K562 (cell line): ENCODE results near the gene SNX1. TPM values are rescaled to one million over a fixed set of nuclear protein-coding genes. Genes with fewer than 3 reads are reported as not detected.

Source experiments
- ATAC-seq: fragments of 200-7000 bp; cut with Tn5 transposase; 3 replicates; pipeline ENCODE4 v1.9.1; 2020; ENCODE audit warnings: moderate library complexity
- BruUV-seq: library from RNA; stranded (reverse); fragments of 400-500 nt; replicated peaks from 2 replicates; lab custom pipeline; 2021; lab: Mats Ljungman, UMichigan
- CTCF ChIA-PET: fragments of 300-600 bp; formaldehyde crosslinking; extraction: SDS; loops from one replicate; lab custom pipeline; 2021; ENCODE audit warnings: low intra/inter-chr PET ratio; lab: Yijun Ruan, JAX
- POLR2A ChIA-PET: fragments of 300-600, 350-650 bp; sonication (Branson Sonifier 250); formaldehyde crosslinking; extraction: SDS; loops from one replicate; lab custom pipeline; 2021; ENCODE audit warnings: antibody characterized with exemption, inconsistent platforms; lab: Yijun Ruan, JAX
- DNase-seq, 4 experiments: peaks; one replicate each; pipeline versions ENCODE4 v3.0.0 to v3.0.0-alpha.2; 2011 to 2018; ENCODE audit warnings: low spot score in 3 of 4, mixed read lengths in 3 of 4; ENCODE audit errors: extremely low read depth in 1 of 4
- FAIRE-seq: peaks from 2 replicates; lab custom pipeline; 2011; peaks lifted over from hg19 to GRCh38; lab: Jason Lieb, UNC
- H2AFZ ChIP-seq: 2 replicates; pipeline ENCODE4 v1.6.0; 2011; ENCODE audit warnings: low read depth, low read length, control low read depth, inconsistent platforms
- H3K27ac ChIP-seq: fragments of 200-600 bp; 3 replicates; pipeline ENCODE4 v1.8.0; 2011; ENCODE audit warnings: low read depth, mild to moderate bottlenecking, control low read depth, inconsistent platforms, low read length, moderate library complexity, mixed read lengths; ENCODE audit errors: extremely low read depth
- H3K27me3 ChIP-seq, 2 experiments: fragments of 300-600 bp in 1 of 2; 2 replicates in 1 of 2; 3 replicates in 1 of 2; pipeline versions ENCODE4 v1.6.0 to v1.8.0; 2011; ENCODE audit warnings: inconsistent platforms in 2 of 2, low read length in 2 of 2, mild to moderate bottlenecking in 1 of 2, mixed read lengths in 1 of 2, moderate library complexity in 1 of 2; ENCODE audit not compliant: control insufficient read depth in 2 of 2, insufficient read depth in 2 of 2
- H3K36me3 ChIP-seq: fragments of 300-600 bp; 3 replicates; pipeline ENCODE4 v1.8.0; 2011; ENCODE audit warnings: mild to moderate bottlenecking, low read length, inconsistent platforms; ENCODE audit not compliant: control insufficient read depth, insufficient read depth
- H3K4me1 ChIP-seq, 2 experiments: fragments of 200-600 bp in 1 of 2; replicated peaks in 1 of 2; 2 replicates in 1 of 2; 3 replicates in 1 of 2; pipeline versions ENCODE4 v1.5.1 to v1.8.0; 2011; ENCODE audit warnings: inconsistent platforms in 2 of 2, low read length in 2 of 2, mild to moderate bottlenecking in 1 of 2, mixed read lengths in 1 of 2, moderate library complexity in 1 of 2; ENCODE audit not compliant: control insufficient read depth in 2 of 2, insufficient read depth in 2 of 2
- H3K4me2 ChIP-seq: 2 replicates; pipeline ENCODE4 v1.6.1; 2011; ENCODE audit warnings: low read length, control low read depth, inconsistent platforms, mixed read lengths; ENCODE audit not compliant: insufficient read depth
- H3K4me3 ChIP-seq: fragments of 200-600 bp; sonication (generic), shearing (Covaris generic); 2 replicates; pipeline ENCODE4 v1.5.1; 2016; ENCODE audit warnings: control low read depth, inconsistent platforms
- H3K79me2 ChIP-seq: fragments of 200-600 bp; 3 replicates; pipeline ENCODE4 v1.8.0; 2011; ENCODE audit warnings: low read length, inconsistent platforms; ENCODE audit not compliant: control insufficient read depth, insufficient read depth
- H3K9ac ChIP-seq, 2 experiments: 2 replicates each; pipeline versions ENCODE4 v1.6.0 to v1.6.1; 2011; ENCODE audit warnings: low read depth in 2 of 2, low read length in 2 of 2, control low read depth in 1 of 2, inconsistent platforms in 1 of 2, mild to moderate bottlenecking in 1 of 2, mixed read lengths in 1 of 2; ENCODE audit not compliant: insufficient read depth in 1 of 2
- H3K9me1 ChIP-seq: one replicate; pipeline ENCODE4 v1.6.0; 2011; ENCODE audit warnings: inconsistent platforms, mild to moderate bottlenecking, low read length, moderate library complexity; ENCODE audit not compliant: control insufficient read depth, insufficient read depth
- H3K9me3 ChIP-seq: replicated peaks from 2 replicates; pipeline ENCODE4 v1.5.1; 2011; ENCODE audit warnings: low read depth, low read length, inconsistent platforms; ENCODE audit not compliant: control insufficient read depth, insufficient read depth
- H4K20me1 ChIP-seq: replicated peaks from 2 replicates; pipeline ENCODE4 v1.6.1; 2011; ENCODE audit warnings: low read length, inconsistent platforms, mixed read lengths; ENCODE audit not compliant: control insufficient read depth, insufficient read depth
- CREM ChIP-seq: IDR thresholded peaks from 2 replicates; pipeline ENCODE4 v1.6.1; 2014; ENCODE audit warnings: antibody characterized with exemption, low read depth
- MYNN ChIP-seq, 2 experiments: sonication (generic); formaldehyde crosslinking in 1 of 2; IDR thresholded peaks; 2 replicates each; pipeline versions ENCODE4 v1.5.0 to v1.6.1; 2016 to 2020; ENCODE audit warnings: antibody characterized with exemption in 1 of 2, missing genetic modification reagents in 1 of 2
- POLR2G ChIP-seq: fragments of 200-400 bp; formaldehyde crosslinking; IDR thresholded peaks from 2 replicates; pipeline ENCODE4 v1.6.1; 2017; ENCODE audit warnings: low read depth, mild to moderate bottlenecking, antibody characterized with exemption, low read length, moderate library complexity
- RBFOX2 ChIP-seq: fragments of 200-400 bp; formaldehyde crosslinking; IDR thresholded peaks from 2 replicates; pipeline ENCODE4 v1.6.1; 2017; ENCODE audit warnings: low read depth, mild to moderate bottlenecking, low read length, moderate library complexity
- SIN3B ChIP-seq: fragments of 450-650 bp; IDR thresholded peaks from 2 replicates; pipeline ENCODE4 v1.6.1; 2017; ENCODE audit warnings: low read depth, mild to moderate bottlenecking, moderate library complexity
- WGBS: fragments of 100-300 bp; shearing (Covaris generic); methylation state at CpG from one replicate; pipeline ENCODE4 v1.1.6; 2016; ENCODE audit warnings: low coverage, mixed read lengths; ENCODE audit not compliant: insufficient coverage; ENCODE audit errors: missing lambda C conversion rate; 5-methylcytosine and 5-hydroxymethylcytosine counted together
- in situ Hi-C: fragments of 300-500 bp; cut with MboI; formaldehyde crosslinking; loops from 4 replicates; pipeline ENCODE4 v1.15.0; 2018; ENCODE audit warnings: inconsistent platforms, mixed read lengths
- intact Hi-C: fragments of 100-400 bp; cut with micrococcal nuclease; formaldehyde crosslinking; loops from 2 replicates; pipeline ENCODE4 v1.14.2; 2022
- polyA plus RNA-seq, 8 experiments: library from polyadenylated mRNA; depleted of rRNA in 4 of 8; stranded (reverse) in 5 of 8; unstranded in 3 of 8; fragments of >200 nt; fragmentation: Nextera tagmentation in 2 of 8; fragmentation: Illumina TruSeq in 1 of 8; extraction: Ambion mirVana in 2 of 8; extraction: Trizol in 1 of 8; gene quantifications; 2 replicates each; pipeline versions ENCODE4 v1.2.1 to v1.2.3, GENCODE V29; 2011 to 2014; ENCODE audit warnings: inconsistent platforms in 1 of 8, missing spikeins in 1 of 8
- total RNA-seq, 7 experiments: library from RNA; depleted of rRNA in 6 of 7; stranded (reverse); fragments of >200 nt in 6 of 7; fragmentation: Illumina TruSeq in 2 of 7; extraction: Trizol in 2 of 7; gene quantifications; 2 replicates each; pipeline versions ENCODE4 v1.2.1 to v1.2.3, GENCODE V29; 2011 to 2021; ENCODE audit warnings: low replicate concordance in 1 of 7
- TF ChIP-seq, protein P1 (sequence below), 3 experiments: fragments of 200-800 bp in 1 of 3; fragments of 250-450 bp in 1 of 3; fragments of 450-650 bp in 1 of 3; sonication (Bioruptor Pico) in 1 of 3; sonication (Bioruptor generic) in 1 of 3; formaldehyde crosslinking in 1 of 3; IDR thresholded peaks; 2 replicates each; pipeline versions ENCODE4 v1.6.1 to v1.8.0; 2016 to 2022; ENCODE audit warnings: mild to moderate bottlenecking in 2 of 3, missing genetic modification characterization in 2 of 3, missing compliant biosample characterization in 1 of 3, moderate library complexity in 1 of 3
- TF ChIP-seq, protein P2 (sequence below): fragments of 450-650 bp; IDR thresholded peaks from 2 replicates; pipeline ENCODE4 v1.6.1; 2017; ENCODE audit warnings: mild to moderate bottlenecking, moderate library complexity

The SNX1 gene
- total and polyA plus RNA-seq, 9 of the 15 experiments (the other 6 are each of a cell fraction or from before 2014, with no cell fraction given) = 11.0 to 105 (median 59.9) TPM

DNA sequence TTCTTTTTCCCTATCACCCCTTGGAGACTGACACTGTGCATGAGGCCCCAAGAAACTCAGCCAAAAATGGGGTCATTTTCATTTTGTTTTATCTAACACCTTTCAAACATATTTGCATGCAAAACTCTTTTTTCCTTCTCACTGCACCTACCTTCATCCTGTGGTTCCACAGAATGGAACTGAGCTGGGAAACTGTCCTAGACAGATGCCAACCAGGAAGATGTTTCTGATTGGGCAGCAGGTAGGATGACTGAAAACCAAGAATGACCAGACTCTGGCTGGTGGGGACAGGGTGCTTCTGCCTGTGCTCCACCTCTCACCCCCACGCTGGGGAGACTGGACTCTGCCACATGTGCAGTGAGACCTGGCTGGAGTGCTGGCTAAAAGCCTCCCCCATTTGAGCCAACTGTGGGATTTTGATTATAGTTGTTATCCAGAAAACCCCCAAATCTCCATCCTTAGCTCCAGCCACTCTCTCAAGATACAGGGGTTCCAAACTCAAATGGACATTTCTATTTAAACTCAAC lies 61.9 kb downstream of the SNX1 start:
- ATAC-seq (no peak), DNase-seq (no peak), FAIRE-seq (no peak)
- no TSS peak for BruUV-seq
- H3K9ac ChIP-seq = no peak overlapping the region
- H3K4me3 ChIP-seq = no peak overlapping the region
- H3K79me2 ChIP-seq = peaks cover 43% of the 10 kb centered on the region
- H2AFZ ChIP-seq = no peak overlapping the region
- peak; percentile 21; the same call in 1 of the 2 replicates for TF ChIP-seq RBFOX2
- TF ChIP-seq CREM = no peak
- no peak overlapping the region for H3K27ac ChIP-seq
- no peak overlapping the region for H3K4me2 ChIP-seq
- H3K9me1 ChIP-seq = no peaks in the 10 kb centered on the region
- H3K4me1 ChIP-seq = peaks cover 9 to 30% of the 10 kb centered on the region in 2 experiments; a peak in 4 of 5 replicates
- H3K27me3 ChIP-seq = no peaks in the 10 kb centered on the region
- WGBS = 71% methylated on average over 1 of the region's 1 CpG
- CTCF ChIA-PET = no interaction called here
- peaks cover 75% of the 10 kb centered on the region for H3K36me3 ChIP-seq
- in situ Hi-C loops (no loop called here), intact Hi-C loops (loop anchor here (10.0 kb wide), 1 partner anchor 543 kb away; no protein-coding TSS in a partner anchor)
- H3K9me3 ChIP-seq = no peaks in the 10 kb centered on the region
- POLR2A ChIA-PET = interaction anchor here (1.1 to 1.2 kb wide), 2 partner anchors 10 to 570 kb away, joined by 3 read pairs; no protein-coding TSS in a partner anchor
- H4K20me1 ChIP-seq = no peaks in the 10 kb centered on the region; the same call in 1 of the 2 replicates

DNA sequence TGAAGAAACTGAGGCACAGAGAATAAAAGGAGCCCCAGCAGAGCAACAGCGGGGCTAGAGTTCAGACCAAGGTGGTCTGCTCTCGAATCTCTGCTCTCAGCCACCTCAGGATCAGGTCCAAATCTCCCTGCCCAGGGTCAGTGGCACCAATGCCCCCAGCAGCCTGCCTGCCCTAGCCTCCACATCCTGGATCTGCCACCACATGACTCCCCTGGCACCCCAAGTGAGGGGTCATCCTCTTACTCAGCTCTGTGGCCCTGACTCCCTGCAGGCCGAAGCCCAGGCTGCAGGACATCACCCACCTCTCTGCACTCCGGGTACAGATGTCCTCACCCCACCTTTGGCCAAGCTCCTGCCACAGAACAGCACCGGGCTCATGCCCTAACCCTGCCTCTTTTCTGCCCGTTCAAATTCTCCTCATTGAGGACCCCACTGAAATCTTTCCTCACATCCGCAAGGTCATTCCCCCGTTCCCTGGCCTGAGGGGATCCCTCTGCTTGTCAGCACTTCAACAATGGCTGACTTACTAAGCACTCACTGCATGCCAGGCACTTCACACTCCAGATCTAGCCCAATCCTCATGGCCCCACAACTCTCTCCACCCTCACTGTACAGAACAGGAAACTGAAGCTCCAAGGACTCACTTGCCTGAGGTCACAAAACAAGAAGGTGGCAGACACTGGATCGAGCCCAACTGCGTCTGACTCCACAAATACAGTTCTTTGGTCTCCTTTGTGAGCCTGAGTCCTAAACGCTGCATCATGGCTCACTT lies 62.8 kb downstream of the SNX1 start:
- 95% methylated on average over 11 of the region's 11 CpGs for WGBS
- peaks cover 11 to 23% of the 10 kb centered on the region in 2 experiments; a peak in 4 of 5 replicates for H3K4me1 ChIP-seq
- DNase-seq = no peak
- peak overlapping the region; percentile 14 to 18; a peak in 3 of 4 replicates for H3K9ac ChIP-seq
- H3K79me2 ChIP-seq = peaks cover 45% of the 10 kb centered on the region
- peaks cover 75% of the 10 kb centered on the region for H3K36me3 ChIP-seq
- H4K20me1 ChIP-seq = no peaks in the 10 kb centered on the region; the same call in 1 of the 2 replicates
- FAIRE-seq = no peak
- H3K4me2 ChIP-seq = no peak overlapping the region
- no peak overlapping the region for H3K4me3 ChIP-seq
- H3K27ac ChIP-seq = no peak overlapping the region; the same call in 2 of the 3 replicates
- no peaks in the 10 kb centered on the region for H3K9me1 ChIP-seq
- BruUV-seq = no TSS peak
- ChIA-PET CTCF (no interaction called here), POLR2A (interaction anchor here (0.6 to 1.1 kb wide), 2 partner anchors 9 to 11 kb away, joined by 3 read pairs; no protein-coding TSS in a partner anchor)
- no peak for ATAC-seq
- no peak overlapping the region for H2AFZ ChIP-seq
- in situ Hi-C loops (no loop called here), intact Hi-C loops (loop anchor here (10.0 kb wide), 1 partner anchor 544 kb away; no protein-coding TSS in a partner anchor)
- no peaks in the 10 kb centered on the region for H3K27me3 ChIP-seq
- no peaks in the 10 kb centered on the region for H3K9me3 ChIP-seq
- TF ChIP-seq MYNN (IDR thresholded peaks at IDR 0.05) (no peak), MYNN (CRISPR knock-in tag; IDR thresholded peaks at IDR 0.05) (no peak), SIN3B (no peak), RBFOX2 (peak; percentile 72), POLR2G (peak; percentile 47; the same call in 1 of the 2 replicates)
- TF ChIP-seq, protein P1, sequence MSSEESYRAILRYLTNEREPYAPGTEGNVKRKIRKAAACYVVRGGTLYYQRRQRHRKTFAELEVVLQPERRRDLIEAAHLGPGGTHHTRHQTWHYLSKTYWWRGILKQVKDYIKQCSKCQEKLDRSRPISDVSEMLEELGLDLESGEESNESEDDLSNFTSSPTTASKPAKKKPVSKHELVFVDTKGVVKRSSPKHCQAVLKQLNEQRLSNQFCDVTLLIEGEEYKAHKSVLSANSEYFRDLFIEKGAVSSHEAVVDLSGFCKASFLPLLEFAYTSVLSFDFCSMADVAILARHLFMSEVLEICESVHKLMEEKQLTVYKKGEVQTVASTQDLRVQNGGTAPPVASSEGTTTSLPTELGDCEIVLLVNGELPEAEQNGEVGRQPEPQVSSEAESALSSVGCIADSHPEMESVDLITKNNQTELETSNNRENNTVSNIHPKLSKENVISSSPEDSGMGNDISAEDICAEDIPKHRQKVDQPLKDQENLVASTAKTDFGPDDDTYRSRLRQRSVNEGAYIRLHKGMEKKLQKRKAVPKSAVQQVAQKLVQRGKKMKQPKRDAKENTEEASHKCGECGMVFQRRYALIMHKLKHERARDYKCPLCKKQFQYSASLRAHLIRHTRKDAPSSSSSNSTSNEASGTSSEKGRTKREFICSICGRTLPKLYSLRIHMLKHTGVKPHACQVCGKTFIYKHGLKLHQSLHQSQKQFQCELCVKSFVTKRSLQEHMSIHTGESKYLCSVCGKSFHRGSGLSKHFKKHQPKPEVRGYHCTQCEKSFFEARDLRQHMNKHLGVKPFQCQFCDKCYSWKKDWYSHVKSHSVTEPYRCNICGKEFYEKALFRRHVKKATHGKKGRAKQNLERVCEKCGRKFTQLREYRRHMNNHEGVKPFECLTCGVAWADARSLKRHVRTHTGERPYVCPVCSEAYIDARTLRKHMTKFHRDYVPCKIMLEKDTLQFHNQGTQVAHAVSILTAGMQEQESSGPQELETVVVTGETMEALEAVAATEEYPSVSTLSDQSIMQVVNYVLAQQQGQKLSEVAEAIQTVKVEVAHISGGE (CRISPR knock-in tag; IDR thresholded peaks at IDR 0.05) = no peak
- TF ChIP-seq, protein P2, sequence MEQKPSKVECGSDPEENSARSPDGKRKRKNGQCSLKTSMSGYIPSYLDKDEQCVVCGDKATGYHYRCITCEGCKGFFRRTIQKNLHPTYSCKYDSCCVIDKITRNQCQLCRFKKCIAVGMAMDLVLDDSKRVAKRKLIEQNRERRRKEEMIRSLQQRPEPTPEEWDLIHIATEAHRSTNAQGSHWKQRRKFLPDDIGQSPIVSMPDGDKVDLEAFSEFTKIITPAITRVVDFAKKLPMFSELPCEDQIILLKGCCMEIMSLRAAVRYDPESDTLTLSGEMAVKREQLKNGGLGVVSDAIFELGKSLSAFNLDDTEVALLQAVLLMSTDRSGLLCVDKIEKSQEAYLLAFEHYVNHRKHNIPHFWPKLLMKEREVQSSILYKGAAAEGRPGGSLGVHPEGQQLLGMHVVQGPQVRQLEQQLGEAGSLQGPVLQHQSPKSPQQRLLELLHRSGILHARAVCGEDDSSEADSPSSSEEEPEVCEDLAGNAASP = no peak
